ENCODE measurements around the gene ARHGAP30.

Gene ARHGAP30

GRCh38 chr1:161038523-161039153 is 31.1 kb downstream of the ARHGAP30 start, which contains the start of gene TSTD1:
TSS of gene TSTD1 (minus strand) at chr1:161038964. CDS start at chr1:161038889, 75 bp downstream.
- Histone ChIP-seq H4K91ac (ENCODE audit: low read length) (peak within 1 kb of the TSS; percentile 20), H3K18ac (ENCODE audit: low read depth in 1 of 2, low read length in 2 of 2) (no peak within 1 kb of the TSS), H3K9me3 (ENCODE audit: control insufficient read depth, low read length) (no peaks in the 10 kb centered on the region), H2BK5ac (ENCODE audit: low read depth, low read length, poor library complexity, severe bottlenecking) (no peak within 1 kb of the TSS), H4K8ac (ENCODE audit: low read length) (peak within 1 kb of the TSS; percentile 64), H3K27ac (ENCODE audit: low read length, poor library complexity, severe bottlenecking) (no peak within 1 kb of the TSS), H2BK15ac (ENCODE audit: low read depth, poor library complexity, severe bottlenecking) (no peak within 1 kb of the TSS), H3K4me3 (ENCODE audit: insufficient read depth in 1 of 2, low read depth in 1 of 2, low read length in 2 of 2) (peak within 1 kb of the TSS in 1 of 2 experiments; percentile 51), H3K23ac (ENCODE audit: low read length in 2 of 2) (no peak within 1 kb of the TSS), H3K14ac (ENCODE audit: low read length in 2 of 2) (no peak within 1 kb of the TSS), H3K4me1 (ENCODE audit: control insufficient read depth, insufficient read depth, low read depth, low read length) (peaks cover 2% of the 10 kb centered on the region), H2AFZ (ENCODE audit: low read depth, low read length) (no peak within 1 kb of the TSS), H3K36me3 (ENCODE audit: control insufficient read depth in 1 of 2, insufficient read depth in 2 of 2, low read depth in 1 of 2, low read length in 2 of 2) (peaks cover 51 to 54% of the 10 kb centered on the region in 2 experiments), H3K27me3 (ENCODE audit: control insufficient read depth in 1 of 2, insufficient read depth in 1 of 2, low read length in 2 of 2) (no peaks in the 10 kb centered on the region), H2BK12ac (ENCODE audit: low read length in 2 of 2) (no peak within 1 kb of the TSS), H3K9ac (ENCODE audit: low read length) (no peak within 1 kb of the TSS), H3K4me2 (ENCODE audit: low read length, poor library complexity, severe bottlenecking) (no peak within 1 kb of the TSS), H3K79me1 (replicated peaks; ENCODE audit: low read length, poor library complexity, severe bottlenecking) (peaks cover 33% of the 10 kb centered on the region), H2BK120ac (ENCODE audit: low read depth, low read length) (no peak within 1 kb of the TSS), H2AK5ac (ENCODE audit: low read length, severe bottlenecking) (no peak within 1 kb of the TSS), H3K4ac (ENCODE audit: low read depth in 1 of 2, low read length in 2 of 2) (no peak within 1 kb of the TSS)
- WGBS: 57% methylated on average over 53 of the region's 54 CpGs
- no peak for DNase-seq

DNA sequence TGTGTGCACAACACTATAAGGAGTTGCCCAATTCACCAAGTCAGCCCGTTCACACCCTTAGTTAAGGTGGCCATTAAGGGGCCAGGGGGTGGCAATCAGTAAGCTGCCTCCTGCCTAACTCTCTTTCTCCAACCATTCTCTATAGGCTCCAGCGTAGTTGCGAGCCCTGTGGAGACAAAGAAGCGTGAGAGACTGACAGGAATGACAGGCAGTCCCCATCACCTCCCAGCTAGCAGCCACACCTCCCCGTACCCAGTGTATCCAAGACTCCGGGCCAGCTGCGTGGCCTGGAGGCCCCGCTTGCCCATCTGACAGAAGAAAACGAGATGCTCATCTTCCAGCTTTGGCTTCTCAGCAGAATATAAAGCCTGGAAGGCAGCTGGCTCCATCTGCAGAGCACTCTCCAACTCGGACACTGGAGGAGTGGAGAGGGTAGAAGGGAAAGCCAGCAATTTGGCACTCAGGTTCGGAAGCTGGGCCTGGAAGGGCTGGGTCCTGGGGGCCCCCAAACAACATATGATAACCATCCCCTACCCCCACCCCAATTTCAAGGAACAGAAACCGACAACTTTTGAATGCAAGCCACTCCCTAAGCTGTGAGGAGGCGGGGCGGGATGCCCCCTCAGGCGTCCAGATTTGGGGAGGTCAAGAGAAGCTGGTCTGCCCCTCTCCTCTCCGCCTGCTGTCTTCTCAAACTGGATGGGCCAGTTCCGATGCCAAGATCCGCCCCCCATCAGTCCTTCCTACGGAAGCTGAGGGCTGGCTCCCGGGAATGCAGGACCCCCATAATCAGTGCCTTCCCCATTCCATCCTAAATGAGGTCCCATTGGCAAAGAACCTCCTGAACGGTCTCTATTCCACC is 31.8 kb downstream of the ARHGAP30 start:
- H3K9me3 ChIP-seq (ENCODE audit: control insufficient read depth, low read length): no peaks in the 10 kb centered on the region
- no peak overlapping the region for H2AFZ ChIP-seq (ENCODE audit: low read depth, low read length)
- DNase-seq: no peak
- H2BK15ac ChIP-seq (ENCODE audit: low read depth, poor library complexity, severe bottlenecking): no peak overlapping the region
- 77% methylated on average over 21 of the region's 21 CpGs for WGBS
- no peak overlapping the region for H3K18ac ChIP-seq (ENCODE audit: low read depth in 1 of 2, low read length in 2 of 2)
- H3K4me3 ChIP-seq (ENCODE audit: insufficient read depth in 1 of 2, low read depth in 1 of 2, low read length in 2 of 2): peak overlapping the region in 1 of 2 experiments; percentile 51
- no peak overlapping the region for H3K4ac ChIP-seq (ENCODE audit: low read depth in 1 of 2, low read length in 2 of 2)
- H4K91ac ChIP-seq (ENCODE audit: low read length): no peak overlapping the region
- no peak overlapping the region for H2BK120ac ChIP-seq (ENCODE audit: low read depth, low read length)
- H3K79me1 ChIP-seq (replicated peaks; ENCODE audit: low read length, poor library complexity, severe bottlenecking): peaks cover 29% of the 10 kb centered on the region
- H3K27ac ChIP-seq (ENCODE audit: low read length, poor library complexity, severe bottlenecking): no peak overlapping the region
- H3K9ac ChIP-seq (ENCODE audit: low read length): no peak overlapping the region
- H3K4me1 ChIP-seq (ENCODE audit: control insufficient read depth, insufficient read depth, low read depth, low read length): peaks cover 2% of the 10 kb centered on the region
- peaks cover 51% of the 10 kb centered on the region in 2 experiments for H3K36me3 ChIP-seq (ENCODE audit: control insufficient read depth in 1 of 2, insufficient read depth in 2 of 2, low read depth in 1 of 2, low read length in 2 of 2)
- no peak overlapping the region for H2AK5ac ChIP-seq (ENCODE audit: low read length, severe bottlenecking)
- no peak overlapping the region for H2BK5ac ChIP-seq (ENCODE audit: low read depth, low read length, poor library complexity, severe bottlenecking)
- H3K23ac ChIP-seq (ENCODE audit: low read length in 2 of 2): no peak overlapping the region
- no peaks in the 10 kb centered on the region for H3K27me3 ChIP-seq (ENCODE audit: control insufficient read depth in 1 of 2, insufficient read depth in 1 of 2, low read length in 2 of 2)
- no peak overlapping the region for H3K4me2 ChIP-seq (ENCODE audit: low read length, poor library complexity, severe bottlenecking)
- H2BK12ac ChIP-seq (ENCODE audit: low read length in 2 of 2): no peak overlapping the region
- H4K8ac ChIP-seq (ENCODE audit: low read length): no peak overlapping the region
- no peak overlapping the region for H3K14ac ChIP-seq (ENCODE audit: low read length in 2 of 2)

- no peak overlapping the region for H2BK12ac ChIP-seq (ENCODE audit: low read length in 2 of 2)
- H3K4me3 ChIP-seq (ENCODE audit: insufficient read depth in 1 of 2, low read depth in 1 of 2, low read length in 2 of 2): no peak overlapping the region
Measured at GRCh38 chr1:161033751-161034150, 35.9 kb downstream of the ARHGAP30 start.

GRCh38 chr1:161032409-161032808 is 37.3 kb downstream of the ARHGAP30 start:
- H2BK15ac ChIP-seq (ENCODE audit: low read depth, poor library complexity, severe bottlenecking): no peak overlapping the region
- DNase-seq: no peak
- no peak overlapping the region for H3K27ac ChIP-seq (ENCODE audit: low read length, poor library complexity, severe bottlenecking)
- no peak overlapping the region for H3K4me2 ChIP-seq (ENCODE audit: low read length, poor library complexity, severe bottlenecking)
- H4K91ac ChIP-seq (ENCODE audit: low read length): no peak overlapping the region
- H3K9me3 ChIP-seq (ENCODE audit: control insufficient read depth, low read length): no peaks in the 10 kb centered on the region
- H2AK5ac ChIP-seq (ENCODE audit: low read length, severe bottlenecking): no peak overlapping the region
- H3K14ac ChIP-seq (ENCODE audit: low read length in 2 of 2): no peak overlapping the region
- no peak overlapping the region for H2BK12ac ChIP-seq (ENCODE audit: low read length in 2 of 2)
- no peak overlapping the region for H3K9ac ChIP-seq (ENCODE audit: low read length)
- H3K4ac ChIP-seq (ENCODE audit: low read depth in 1 of 2, low read length in 2 of 2): no peak overlapping the region
- H4K8ac ChIP-seq (ENCODE audit: low read length): no peak overlapping the region
- no peak overlapping the region for H2AFZ ChIP-seq (ENCODE audit: low read depth, low read length)
- no peak overlapping the region for H2BK120ac ChIP-seq (ENCODE audit: low read depth, low read length)
- peaks cover 0 to 4% of the 10 kb centered on the region in 2 experiments for H3K36me3 ChIP-seq (ENCODE audit: control insufficient read depth in 1 of 2, insufficient read depth in 2 of 2, low read depth in 1 of 2, low read length in 2 of 2)
- H3K23ac ChIP-seq (ENCODE audit: low read length in 2 of 2): no peak overlapping the region
- WGBS: 75% methylated on average over 1 of the region's 1 CpG
- no peak overlapping the region for H3K4me3 ChIP-seq (ENCODE audit: insufficient read depth in 1 of 2, low read depth in 1 of 2, low read length in 2 of 2)
- H3K79me1 ChIP-seq (replicated peaks; ENCODE audit: low read length, poor library complexity, severe bottlenecking): no peaks in the 10 kb centered on the region
- H3K18ac ChIP-seq (ENCODE audit: low read depth in 1 of 2, low read length in 2 of 2): no peak overlapping the region
- H3K27me3 ChIP-seq (ENCODE audit: control insufficient read depth in 1 of 2, insufficient read depth in 1 of 2, low read length in 2 of 2): no peaks in the 10 kb centered on the region
- H2BK5ac ChIP-seq (ENCODE audit: low read depth, low read length, poor library complexity, severe bottlenecking): no peak overlapping the region
- no peaks in the 10 kb centered on the region for H3K4me1 ChIP-seq (ENCODE audit: control insufficient read depth, insufficient read depth, low read depth, low read length)

More at GRCh38 chr1:161033751-161034150, 35.9 kb downstream of the ARHGAP30 start:
- Histone ChIP-seq H3K4ac (ENCODE audit: low read depth in 1 of 2, low read length in 2 of 2) (no peak overlapping the region), H3K14ac (ENCODE audit: low read length in 2 of 2) (no peak overlapping the region), H3K27me3 (ENCODE audit: control insufficient read depth in 1 of 2, insufficient read depth in 1 of 2, low read length in 2 of 2) (no peaks in the 10 kb centered on the region), H3K9me3 (ENCODE audit: control insufficient read depth, low read length) (no peaks in the 10 kb centered on the region), H2BK15ac (ENCODE audit: low read depth, poor library complexity, severe bottlenecking) (no peak overlapping the region), H3K4me2 (ENCODE audit: low read length, poor library complexity, severe bottlenecking) (no peak overlapping the region), H3K23ac (ENCODE audit: low read length in 2 of 2) (no peak overlapping the region), H2BK120ac (ENCODE audit: low read depth, low read length) (no peak overlapping the region), H4K8ac (ENCODE audit: low read length) (no peak overlapping the region), H2BK5ac (ENCODE audit: low read depth, low read length, poor library complexity, severe bottlenecking) (no peak overlapping the region), H3K36me3 (ENCODE audit: control insufficient read depth in 1 of 2, insufficient read depth in 2 of 2, low read depth in 1 of 2, low read length in 2 of 2) (peaks cover 13 to 14% of the 10 kb centered on the region in 2 experiments), H3K18ac (ENCODE audit: low read depth in 1 of 2, low read length in 2 of 2) (no peak overlapping the region), H3K79me1 (replicated peaks; ENCODE audit: low read length, poor library complexity, severe bottlenecking) (peaks cover 8% of the 10 kb centered on the region), H3K4me1 (ENCODE audit: control insufficient read depth, insufficient read depth, low read depth, low read length) (no peaks in the 10 kb centered on the region), H2AFZ (ENCODE audit: low read depth, low read length) (no peak overlapping the region), H2AK5ac (ENCODE audit: low read length, severe bottlenecking) (no peak overlapping the region), H3K27ac (ENCODE audit: low read length, poor library complexity, severe bottlenecking) (no peak overlapping the region), H4K91ac (ENCODE audit: low read length) (no peak overlapping the region), H3K9ac (ENCODE audit: low read length) (no peak overlapping the region)
- DNase-seq: no peak
- 96% methylated on average over 3 of the region's 3 CpGs for WGBS
